ENCODE results near the gene JMJD8. TPM values are rescaled to one million over a fixed set of nuclear protein-coding genes. Genes with fewer than 3 reads are reported as not detected.

JMJD8 gene
- total and polyA plus RNA-seq, 9 of the 15 experiments (the other 6 are each of a cell fraction or from before 2014, with no cell fraction given), result 1.2 to 50.6 (median 29.3) TPM

DNA sequence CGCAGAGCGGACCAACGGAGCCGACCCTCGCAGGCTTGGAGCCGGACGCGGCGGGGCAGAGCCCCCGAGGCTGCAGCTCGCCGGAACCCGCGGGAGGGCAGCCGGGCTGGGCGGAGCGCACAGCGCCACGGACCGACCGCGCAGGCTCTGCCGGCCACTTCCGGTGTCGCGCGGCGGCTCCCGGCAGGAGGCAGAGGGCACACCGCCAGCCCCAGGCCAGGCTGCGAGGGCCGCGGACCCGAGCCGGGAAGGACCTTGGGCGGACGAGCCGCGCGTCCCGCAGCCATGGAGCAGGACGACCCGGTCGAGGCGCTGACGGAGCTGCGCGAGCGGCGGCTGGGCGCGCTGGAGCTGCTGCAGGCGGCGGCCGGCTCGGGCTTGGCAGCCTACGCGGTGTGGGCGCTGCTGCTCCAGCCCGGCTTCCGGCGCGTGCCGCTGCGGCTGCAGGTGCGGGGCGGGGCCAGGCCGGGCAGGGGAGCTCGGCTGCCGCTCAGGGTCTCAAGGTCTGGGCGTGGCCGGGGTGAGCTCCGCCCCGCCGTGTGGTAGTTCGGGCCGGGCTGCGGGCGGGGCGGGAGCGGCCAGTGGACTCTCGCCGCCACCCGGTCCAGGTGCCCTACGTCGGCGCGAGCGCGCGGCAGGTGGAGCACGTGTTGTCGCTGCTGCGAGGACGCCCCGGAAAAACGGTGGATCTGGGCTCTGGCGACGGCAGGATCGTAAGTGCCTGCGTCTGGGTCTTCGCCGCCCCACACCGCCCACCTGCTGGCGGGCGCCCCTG lies 37.0 kb upstream of the JMJD8 start, which contains the start of gene ANTKMT (continued):
- TF ChIP-seq, protein P1, sequence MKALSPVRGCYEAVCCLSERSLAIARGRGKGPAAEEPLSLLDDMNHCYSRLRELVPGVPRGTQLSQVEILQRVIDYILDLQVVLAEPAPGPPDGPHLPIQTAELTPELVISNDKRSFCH (CRISPR knock-in tag; IDR thresholded peaks at IDR 0.05), result no peak
- TF ChIP-seq, protein P1 (tag; IDR thresholded peaks at IDR 0.05), result peak; percentile 58
- no peak for TF ChIP-seq STAT5A (IDR thresholded peaks at IDR 0.05; ENCODE audit: borderline replicate concordance, low read length)
- TF ChIP-seq, protein P2, sequence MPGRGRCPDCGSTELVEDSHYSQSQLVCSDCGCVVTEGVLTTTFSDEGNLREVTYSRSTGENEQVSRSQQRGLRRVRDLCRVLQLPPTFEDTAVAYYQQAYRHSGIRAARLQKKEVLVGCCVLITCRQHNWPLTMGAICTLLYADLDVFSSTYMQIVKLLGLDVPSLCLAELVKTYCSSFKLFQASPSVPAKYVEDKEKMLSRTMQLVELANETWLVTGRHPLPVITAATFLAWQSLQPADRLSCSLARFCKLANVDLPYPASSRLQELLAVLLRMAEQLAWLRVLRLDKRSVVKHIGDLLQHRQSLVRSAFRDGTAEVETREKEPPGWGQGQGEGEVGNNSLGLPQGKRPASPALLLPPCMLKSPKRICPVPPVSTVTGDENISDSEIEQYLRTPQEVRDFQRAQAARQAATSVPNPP (IDR thresholded peaks at IDR 0.05; ENCODE audit: borderline replicate concordance, insufficient read depth, insufficient read length), result no peak
- 0 out of 2 replicates have a peak, but pooled peaks have one; percentile 42 for TF ChIP-seq HDAC8 (tag; IDR thresholded peaks at IDR 0.05)
- no peak; the same call in 1 of the 2 replicates for TF ChIP-seq TARDBP (IDR thresholded peaks at IDR 0.05)
- TF ChIP-seq, protein P3, sequence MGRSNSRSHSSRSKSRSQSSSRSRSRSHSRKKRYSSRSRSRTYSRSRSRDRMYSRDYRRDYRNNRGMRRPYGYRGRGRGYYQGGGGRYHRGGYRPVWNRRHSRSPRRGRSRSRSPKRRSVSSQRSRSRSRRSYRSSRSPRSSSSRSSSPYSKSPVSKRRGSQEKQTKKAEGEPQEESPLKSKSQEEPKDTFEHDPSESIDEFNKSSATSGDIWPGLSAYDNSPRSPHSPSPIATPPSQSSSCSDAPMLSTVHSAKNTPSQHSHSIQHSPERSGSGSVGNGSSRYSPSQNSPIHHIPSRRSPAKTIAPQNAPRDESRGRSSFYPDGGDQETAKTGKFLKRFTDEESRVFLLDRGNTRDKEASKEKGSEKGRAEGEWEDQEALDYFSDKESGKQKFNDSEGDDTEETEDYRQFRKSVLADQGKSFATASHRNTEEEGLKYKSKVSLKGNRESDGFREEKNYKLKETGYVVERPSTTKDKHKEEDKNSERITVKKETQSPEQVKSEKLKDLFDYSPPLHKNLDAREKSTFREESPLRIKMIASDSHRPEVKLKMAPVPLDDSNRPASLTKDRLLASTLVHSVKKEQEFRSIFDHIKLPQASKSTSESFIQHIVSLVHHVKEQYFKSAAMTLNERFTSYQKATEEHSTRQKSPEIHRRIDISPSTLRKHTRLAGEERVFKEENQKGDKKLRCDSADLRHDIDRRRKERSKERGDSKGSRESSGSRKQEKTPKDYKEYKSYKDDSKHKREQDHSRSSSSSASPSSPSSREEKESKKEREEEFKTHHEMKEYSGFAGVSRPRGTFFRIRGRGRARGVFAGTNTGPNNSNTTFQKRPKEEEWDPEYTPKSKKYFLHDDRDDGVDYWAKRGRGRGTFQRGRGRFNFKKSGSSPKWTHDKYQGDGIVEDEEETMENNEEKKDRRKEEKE (IDR thresholded peaks at IDR 0.05; ENCODE audit: borderline replicate concordance in 1 of 2, control insufficient read depth in 1 of 2, low read depth in 2 of 2, low read length in 1 of 2), result peak in 1 of 2 experiments; percentile 68; a peak in 1 of 4 replicates
- TF ChIP-seq PHF8 (IDR thresholded peaks at IDR 0.05; ENCODE audit: borderline replicate concordance, low read length), result peak; percentile 96; the same call in 1 of the 2 replicates
- TF ChIP-seq SLC30A9 (CRISPR knock-in tag; IDR thresholded peaks at IDR 0.05), result no peak; the same call in 1 of the 2 replicates
- no peak for TF ChIP-seq PHF21A (IDR thresholded peaks at IDR 0.05; ENCODE audit: borderline replicate concordance, low read depth)
- TF ChIP-seq, protein P4, sequence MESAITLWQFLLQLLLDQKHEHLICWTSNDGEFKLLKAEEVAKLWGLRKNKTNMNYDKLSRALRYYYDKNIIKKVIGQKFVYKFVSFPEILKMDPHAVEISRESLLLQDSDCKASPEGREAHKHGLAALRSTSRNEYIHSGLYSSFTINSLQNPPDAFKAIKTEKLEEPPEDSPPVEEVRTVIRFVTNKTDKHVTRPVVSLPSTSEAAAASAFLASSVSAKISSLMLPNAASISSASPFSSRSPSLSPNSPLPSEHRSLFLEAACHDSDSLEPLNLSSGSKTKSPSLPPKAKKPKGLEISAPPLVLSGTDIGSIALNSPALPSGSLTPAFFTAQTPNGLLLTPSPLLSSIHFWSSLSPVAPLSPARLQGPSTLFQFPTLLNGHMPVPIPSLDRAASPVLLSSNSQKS (CRISPR knock-in tag; IDR thresholded peaks at IDR 0.05), result no peak
- TF ChIP-seq RNF2 (IDR thresholded peaks at IDR 0.05), result no peak
- no peak for TF ChIP-seq DACH1 (IDR thresholded peaks at IDR 0.05; ENCODE audit: partially characterized antibody)
- peak; percentile 64 for TF ChIP-seq TBP (optimal IDR thresholded peaks at IDR 0.05; ENCODE audit: low read depth, low read length)
- TF ChIP-seq, protein P5, sequence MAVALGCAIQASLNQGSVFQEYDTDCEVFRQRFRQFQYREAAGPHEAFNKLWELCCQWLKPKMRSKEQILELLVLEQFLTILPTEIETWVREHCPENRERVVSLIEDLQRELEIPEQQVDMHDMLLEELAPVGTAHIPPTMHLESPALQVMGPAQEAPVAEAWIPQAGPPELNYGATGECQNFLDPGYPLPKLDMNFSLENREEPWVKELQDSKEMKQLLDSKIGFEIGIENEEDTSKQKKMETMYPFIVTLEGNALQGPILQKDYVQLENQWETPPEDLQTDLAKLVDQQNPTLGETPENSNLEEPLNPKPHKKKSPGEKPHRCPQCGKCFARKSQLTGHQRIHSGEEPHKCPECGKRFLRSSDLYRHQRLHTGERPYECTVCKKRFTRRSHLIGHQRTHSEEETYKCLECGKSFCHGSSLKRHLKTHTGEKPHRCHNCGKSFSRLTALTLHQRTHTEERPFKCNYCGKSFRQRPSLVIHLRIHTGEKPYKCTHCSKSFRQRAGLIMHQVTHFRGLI (CRISPR knock-in tag; IDR thresholded peaks at IDR 0.05), result peak; percentile 85; the same call in 1 of the 2 replicates
- TF ChIP-seq JUND (IDR thresholded peaks at IDR 0.05; ENCODE audit: borderline replicate concordance, low read depth, low read length), result peak; percentile 4; the same call in 1 of the 2 replicates
- no peak; the same call in 2 of the 3 replicates for TF ChIP-seq JUND (tag; IDR thresholded peaks at IDR 0.05; ENCODE audit: borderline replicate concordance, low read depth, low read length)
- TF ChIP-seq, protein P6, sequence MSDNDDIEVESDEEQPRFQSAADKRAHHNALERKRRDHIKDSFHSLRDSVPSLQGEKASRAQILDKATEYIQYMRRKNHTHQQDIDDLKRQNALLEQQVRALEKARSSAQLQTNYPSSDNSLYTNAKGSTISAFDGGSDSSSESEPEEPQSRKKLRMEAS (CRISPR knock-in tag; IDR thresholded peaks at IDR 0.05), result peak; percentile 93
- TF ChIP-seq, protein P7, sequence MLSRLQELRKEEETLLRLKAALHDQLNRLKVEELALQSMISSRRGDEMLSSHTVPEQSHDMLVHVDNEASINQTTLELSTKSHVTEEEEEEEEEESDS (CRISPR knock-in tag; IDR thresholded peaks at IDR 0.05), result no peak

Data from K562 (cell line).